ENCODE results near the gene TLDC2. TPM values are rescaled to one million over a fixed set of nuclear protein-coding genes. Genes with fewer than 3 reads are reported as not detected.
"Not testable (repeated sequence)": the region's sequence is repeated elsewhere in the genome, so short reads cannot be mapped to it uniquely, and the experiment has no call there.

TLDC2 gene
- total RNA-seq, 1 donor from 2014 or later: not detected

- Histone ChIP-seq H3K4me3 (no peak overlapping the region), H3K27me3 (ENCODE audit: low read depth) (no peaks in the 10 kb centered on the region), H3K9me3 (replicated peaks) (no peaks in the 10 kb centered on the region), H3K36me3 (peaks cover 94% of the 10 kb centered on the region), H3K27ac (replicated peaks) (no peak overlapping the region), H3K4me1 (no peaks in the 10 kb centered on the region)
- no peak for TF ChIP-seq CTCF (IDR thresholded peaks at IDR 0.05; ENCODE audit: borderline replicate concordance)
- intact Hi-C loops (cut with micrococcal nuclease): no loop called here
- no peak for DNase-seq
Observed at GRCh38 chr20:36925234-36925633, 49.3 kb downstream of the TLDC2 start.

- intact Hi-C loops (cut with micrococcal nuclease): no loop called here
- Histone ChIP-seq H3K27ac (replicated peaks) (no peak overlapping the region), H3K27me3 (ENCODE audit: low read depth) (no peaks in the 10 kb centered on the region), H3K4me1 (no peaks in the 10 kb centered on the region), H3K36me3 (peaks cover 96% of the 10 kb centered on the region), H3K9me3 (replicated peaks) (no peaks in the 10 kb centered on the region), H3K4me3 (no peak overlapping the region)
- no peak for DNase-seq
- no peak for TF ChIP-seq CTCF (IDR thresholded peaks at IDR 0.05; ENCODE audit: borderline replicate concordance)
Observed at GRCh38 chr20:36926653-36927200, 50.8 kb downstream of the TLDC2 start.

- H3K9me3 ChIP-seq (replicated peaks): no peaks in the 10 kb centered on the region
- no peak for DNase-seq
- H3K27me3 ChIP-seq (ENCODE audit: low read depth): no peaks in the 10 kb centered on the region
- no peak overlapping the region for H3K4me3 ChIP-seq
- peaks cover 3% of the 10 kb centered on the region for H3K4me1 ChIP-seq
- H3K27ac ChIP-seq (replicated peaks): no peak overlapping the region
- intact Hi-C loops (cut with micrococcal nuclease): no loop called here
- peaks cover 94% of the 10 kb centered on the region for H3K36me3 ChIP-seq
- no peak for TF ChIP-seq CTCF (IDR thresholded peaks at IDR 0.05; ENCODE audit: borderline replicate concordance)
Observed at GRCh38 chr20:36927704-36928103, 51.8 kb downstream of the TLDC2 start.

GRCh38 chr20:36929290-36929689 lies 53.4 kb downstream of the TLDC2 start:
- H3K27ac ChIP-seq (replicated peaks): no peak overlapping the region

GRCh38 chr20:36929691-36930090 lies 53.8 kb downstream of the TLDC2 start:
- H3K27me3 ChIP-seq (ENCODE audit: low read depth): no peaks in the 10 kb centered on the region
- H3K36me3 ChIP-seq: peaks cover 95% of the 10 kb centered on the region
- no peaks in the 10 kb centered on the region for H3K9me3 ChIP-seq (replicated peaks)
- H3K4me1 ChIP-seq: peaks cover 9% of the 10 kb centered on the region
- no peak for DNase-seq
- no peak overlapping the region for H3K4me3 ChIP-seq
- intact Hi-C loops (cut with micrococcal nuclease): no loop called here
- no peak overlapping the region for H3K27ac ChIP-seq (replicated peaks)
- TF ChIP-seq CTCF (IDR thresholded peaks at IDR 0.05; ENCODE audit: borderline replicate concordance): no peak

More at GRCh38 chr20:36929290-36929689, 53.4 kb downstream of the TLDC2 start:
- DNase-seq: no peak
- no peak for TF ChIP-seq CTCF (IDR thresholded peaks at IDR 0.05; ENCODE audit: borderline replicate concordance)
- H3K4me1 ChIP-seq: peaks cover 9% of the 10 kb centered on the region
- intact Hi-C loops (cut with micrococcal nuclease): no loop called here
- H3K9me3 ChIP-seq (replicated peaks): no peaks in the 10 kb centered on the region
- no peak overlapping the region for H3K4me3 ChIP-seq
- peaks cover 95% of the 10 kb centered on the region for H3K36me3 ChIP-seq
- no peaks in the 10 kb centered on the region for H3K27me3 ChIP-seq (ENCODE audit: low read depth)

- H3K9me3 ChIP-seq (replicated peaks); H3K27me3 ChIP-seq (ENCODE audit: low read depth); H3K27ac ChIP-seq (replicated peaks); DNase-seq; H3K4me3 ChIP-seq; intact Hi-C loops (cut with micrococcal nuclease): not testable (repeated sequence)
- Histone ChIP-seq H3K36me3 (peaks cover 90% of the 10 kb centered on the region), H3K4me1 (peaks cover 22% of the 10 kb centered on the region)
Observed at GRCh38 chr20:36932067-36932466, 56.1 kb downstream of the TLDC2 start.

Measured in left ventricle myocardium inferior (tissue), 1 donor.